Activated CD8-positive, alpha-beta memory T cell treated with anti-CD3 and anti-CD28 coated beads, Interleukin-2, amount 10 ng/mL, durations not matched to agents 7 days and 5 days (primary cell): ENCODE measurements around the gene GAREM2. TPM values are rescaled to one million over a fixed set of nuclear protein-coding genes. Genes with fewer than 3 reads are reported as not detected.
"Not testable (repeated sequence)": the region's sequence is repeated elsewhere in the genome, so short reads cannot be mapped to it uniquely, and the experiment has no call there.

ENCODE experiments used
- ATAC-seq: fragments of 150-1000 bp; cut with Tn5 transposase; one replicate; pipeline ENCODE4 v1.10.0; 2021; ENCODE audit warnings: moderate library complexity
- CTCF ChIA-PET: fragments of 350-600 bp; sonication (Branson Sonifier 250); formaldehyde crosslinking; loops from one replicate; lab custom pipeline; 2021; ENCODE audit warnings: antibody characterized with exemption; lab: Charles Lee
- DNase-seq: peaks from one replicate; pipeline ENCODE4 v3.0.0-alpha.2; 2020
- H3K27ac Mint-ChIP-seq: one replicate; pipeline ENCODE4 v1.8.0; 2021; ENCODE audit warnings: mild to moderate bottlenecking, mixed read lengths
- H3K27me3 Mint-ChIP-seq: one replicate; pipeline ENCODE4 v1.8.0; 2021; ENCODE audit warnings: mixed read lengths
- H3K36me3 Mint-ChIP-seq: one replicate; pipeline ENCODE4 v1.8.0; 2021; ENCODE audit warnings: mild to moderate bottlenecking, mixed read lengths
- H3K4me1 Mint-ChIP-seq: one replicate; pipeline ENCODE4 v1.8.0; 2021; ENCODE audit warnings: mixed read lengths
- H3K4me3 Mint-ChIP-seq: one replicate; pipeline ENCODE4 v1.8.0; 2021; ENCODE audit warnings: mild to moderate bottlenecking, moderate library complexity, mixed read lengths
- H3K9me3 Mint-ChIP-seq: one replicate; pipeline ENCODE4 v1.8.0; 2022; ENCODE audit warnings: low read depth, mixed read lengths
- total RNA-seq, 2 experiments: library from RNA; stranded (reverse); gene quantifications; one replicate each; pipeline ENCODE4 v1.2.3, GENCODE V29; 2021

The GAREM2 gene
- total RNA-seq, 2 experiments from 2014 or later: 2.5 to 4.5 TPM

GRCh38 chr2:26157580-26157979 lies 15.3 kb upstream of the GAREM2 start:
- no peaks in the 10 kb centered on the region for H3K36me3 Mint-ChIP-seq
- no peaks in the 10 kb centered on the region for H3K4me1 Mint-ChIP-seq
- H3K9me3 Mint-ChIP-seq: no peaks in the 10 kb centered on the region
- no peak for ATAC-seq
- DNase-seq: no peak
- CTCF ChIA-PET: no interaction called here
- no peak overlapping the region for H3K27ac Mint-ChIP-seq
- peaks cover 15% of the 10 kb centered on the region for H3K27me3 Mint-ChIP-seq
- H3K4me3 Mint-ChIP-seq: no peak overlapping the region

- Mint-ChIP-seq H3K27ac (no peak overlapping the region), H3K4me3 (no peak overlapping the region), H3K27me3 (peaks cover 12% of the 10 kb centered on the region), H3K9me3 (no peaks in the 10 kb centered on the region), H3K36me3 (no peaks in the 10 kb centered on the region), H3K4me1 (no peaks in the 10 kb centered on the region)
- no peak for ATAC-seq
- CTCF ChIA-PET: no interaction called here
- no peak for DNase-seq
These were observed 11.0 kb upstream of the GAREM2 start for GRCh38 chr2:26161926-26162325.

GRCh38 chr2:26162963-26163362 lies 9.9 kb upstream of the GAREM2 start:
- Mint-ChIP-seq H3K4me3 (no peak overlapping the region), H3K9me3 (no peaks in the 10 kb centered on the region), H3K27ac (no peak overlapping the region), H3K27me3 (peaks cover 12% of the 10 kb centered on the region), H3K4me1 (no peaks in the 10 kb centered on the region), H3K36me3 (no peaks in the 10 kb centered on the region)
- DNase-seq: no peak
- ATAC-seq: no peak
- CTCF ChIA-PET: no interaction called here

GRCh38 chr2:26164231-26164630 lies 8.7 kb upstream of the GAREM2 start:
- DNase-seq (peak; percentile 16), ATAC-seq (no peak)
- Mint-ChIP-seq H3K36me3 (no peaks in the 10 kb centered on the region), H3K4me3 (no peak overlapping the region), H3K9me3 (no peaks in the 10 kb centered on the region), H3K27ac (no peak overlapping the region), H3K27me3 (peaks cover 12% of the 10 kb centered on the region), H3K4me1 (no peaks in the 10 kb centered on the region)
- CTCF ChIA-PET: interaction anchor here (1.5 kb wide), 1 partner anchor 21 kb away, joined by 4 read pairs; no protein-coding TSS in a partner anchor

GRCh38 chr2:26164641-26165211 lies 8.2 kb upstream of the GAREM2 start:
- CTCF ChIA-PET: interaction anchor here (1.5 kb wide), 1 partner anchor 20 kb away, joined by 4 read pairs; no protein-coding TSS in a partner anchor
- DNase-seq: peak; percentile 30
- H3K9me3 Mint-ChIP-seq: no peaks in the 10 kb centered on the region

GRCh38 chr2:26165403-26165802 lies 7.5 kb upstream of the GAREM2 start:
- CTCF ChIA-PET: interaction anchor here (1.0 to 1.3 kb wide), 2 partner anchors 42 to 174 kb away, joined by 3 to 4 read pairs; no protein-coding TSS in a partner anchor
- Mint-ChIP-seq H3K4me1 (no peaks in the 10 kb centered on the region), H3K27ac (no peak overlapping the region), H3K27me3 (peaks cover 19% of the 10 kb centered on the region), H3K36me3 (no peaks in the 10 kb centered on the region), H3K9me3 (no peaks in the 10 kb centered on the region), H3K4me3 (no peak overlapping the region)
- DNase-seq (no peak), ATAC-seq (no peak)

More at GRCh38 chr2:26164641-26165211, 8.2 kb upstream of the GAREM2 start:
- Mint-ChIP-seq H3K27ac (no peak overlapping the region), H3K4me1 (no peaks in the 10 kb centered on the region), H3K27me3 (peaks cover 17% of the 10 kb centered on the region), H3K4me3 (no peak overlapping the region), H3K36me3 (no peaks in the 10 kb centered on the region)
- ATAC-seq: no peak

- not testable (repeated sequence) for H3K27ac Mint-ChIP-seq, H3K4me1 Mint-ChIP-seq, H3K9me3 Mint-ChIP-seq, H3K36me3 Mint-ChIP-seq, ATAC-seq, H3K4me3 Mint-ChIP-seq
- DNase-seq: peak; percentile 16
- CTCF ChIA-PET: interaction anchor here (0.6 to 1.3 kb wide), 4 partner anchors 14 to 303 kb away, joined by 3 read pairs; no protein-coding TSS in a partner anchor
- peaks cover 28% of the 10 kb centered on the region for H3K27me3 Mint-ChIP-seq
These were observed 6.3 kb upstream of the GAREM2 start for GRCh38 chr2:26166541-26166940.

- no peaks in the 10 kb centered on the region for H3K36me3 Mint-ChIP-seq
- CTCF ChIA-PET: no interaction called here
These were observed 4.1 kb upstream of the GAREM2 start for GRCh38 chr2:26168785-26169184.

GRCh38 chr2:26169226-26169625 lies 3.7 kb upstream of the GAREM2 start:
- no peaks in the 10 kb centered on the region for H3K36me3 Mint-ChIP-seq
- CTCF ChIA-PET: interaction anchor here (1.1 to 2.2 kb wide), 2 partner anchors 15 to 220 kb away, joined by 3 to 5 read pairs; no protein-coding TSS in a partner anchor
- DNase-seq: peak; percentile 33
- no peak for ATAC-seq
- peaks cover 35% of the 10 kb centered on the region for H3K27me3 Mint-ChIP-seq
- no peak overlapping the region for H3K4me3 Mint-ChIP-seq
- no peaks in the 10 kb centered on the region for H3K9me3 Mint-ChIP-seq
- H3K4me1 Mint-ChIP-seq: peaks cover 4% of the 10 kb centered on the region
- H3K27ac Mint-ChIP-seq: no peak overlapping the region

More at GRCh38 chr2:26168785-26169184, 4.1 kb upstream of the GAREM2 start:
- peak; percentile 18 for DNase-seq
- Mint-ChIP-seq H3K4me3 (no peak overlapping the region), H3K4me1 (peaks cover 4% of the 10 kb centered on the region), H3K27me3 (peaks cover 34% of the 10 kb centered on the region), H3K27ac (no peak overlapping the region), H3K9me3 (no peaks in the 10 kb centered on the region)
- no peak for ATAC-seq

GRCh38 chr2:26169681-26170414 lies 3.0 kb upstream of the GAREM2 start:
- peaks cover 41% of the 10 kb centered on the region for H3K27me3 Mint-ChIP-seq
- DNase-seq (peak; percentile 31), ATAC-seq (no peak)
- H3K4me3 Mint-ChIP-seq: no peak overlapping the region
- H3K27ac Mint-ChIP-seq: no peak overlapping the region
- H3K9me3 Mint-ChIP-seq: no peaks in the 10 kb centered on the region
- CTCF ChIA-PET: interaction anchor here (0.7 to 2.2 kb wide), 3 partner anchors 15 to 222 kb away, joined by 3 to 5 read pairs (median 3); no protein-coding TSS in a partner anchor
- H3K4me1 Mint-ChIP-seq: peaks cover 6% of the 10 kb centered on the region
- no peaks in the 10 kb centered on the region for H3K36me3 Mint-ChIP-seq

GRCh38 chr2:26170795-26171194 lies 2.1 kb upstream of the GAREM2 start:
- Mint-ChIP-seq H3K27me3 (peaks cover 42% of the 10 kb centered on the region), H3K9me3 (no peaks in the 10 kb centered on the region), H3K4me3 (no peak overlapping the region), H3K27ac (no peak overlapping the region), H3K4me1 (peaks cover 6% of the 10 kb centered on the region), H3K36me3 (no peaks in the 10 kb centered on the region)
- ATAC-seq (no peak), DNase-seq (peak; percentile 27)
- CTCF ChIA-PET: interaction anchor here (1.0 to 2.2 kb wide), 3 partner anchors 10 to 14 kb away, joined by 3 to 5 read pairs (median 4); no protein-coding TSS in a partner anchor

- Mint-ChIP-seq H3K27me3 (peaks cover 43% of the 10 kb centered on the region), H3K36me3 (no peaks in the 10 kb centered on the region), H3K4me3 (peak overlapping the region; percentile 42), H3K27ac (no peak overlapping the region), H3K9me3 (no peaks in the 10 kb centered on the region), H3K4me1 (peaks cover 6% of the 10 kb centered on the region)
- CTCF ChIA-PET: interaction anchor here (1.0 to 2.0 kb wide), 6 partner anchors 8 to 201 kb away, joined by 3 to 8 read pairs (median 4); no protein-coding TSS in a partner anchor
- ATAC-seq: peak; percentile 31
- peak; percentile 37 for DNase-seq
These were observed 558 bp upstream of the GAREM2 start for GRCh38 chr2:26172189-26172870.
